Measurements from ENCODE around the gene DTNB.

The DTNB gene

DNA sequence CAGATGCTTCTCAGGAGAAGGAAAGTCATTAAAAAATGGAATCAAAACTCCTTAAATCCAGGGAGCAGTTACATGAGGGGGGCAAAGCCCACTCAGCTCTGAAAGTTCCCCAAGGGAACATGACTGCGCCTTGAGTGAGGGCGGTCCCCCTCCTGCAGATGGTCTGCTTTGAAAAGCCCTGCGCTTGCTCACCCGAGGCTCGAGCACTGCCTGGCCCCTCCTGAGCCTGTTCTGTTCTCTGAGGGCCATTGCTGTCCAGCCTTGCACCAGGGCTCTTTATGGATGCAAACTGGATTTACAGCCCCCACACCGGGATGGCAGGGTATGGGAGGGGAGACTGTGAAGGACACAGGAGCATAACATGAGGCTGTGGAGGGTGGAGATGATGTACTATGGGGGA, 293.8 kb downstream of the DTNB start:
- no peak for DNase-seq

DNA sequence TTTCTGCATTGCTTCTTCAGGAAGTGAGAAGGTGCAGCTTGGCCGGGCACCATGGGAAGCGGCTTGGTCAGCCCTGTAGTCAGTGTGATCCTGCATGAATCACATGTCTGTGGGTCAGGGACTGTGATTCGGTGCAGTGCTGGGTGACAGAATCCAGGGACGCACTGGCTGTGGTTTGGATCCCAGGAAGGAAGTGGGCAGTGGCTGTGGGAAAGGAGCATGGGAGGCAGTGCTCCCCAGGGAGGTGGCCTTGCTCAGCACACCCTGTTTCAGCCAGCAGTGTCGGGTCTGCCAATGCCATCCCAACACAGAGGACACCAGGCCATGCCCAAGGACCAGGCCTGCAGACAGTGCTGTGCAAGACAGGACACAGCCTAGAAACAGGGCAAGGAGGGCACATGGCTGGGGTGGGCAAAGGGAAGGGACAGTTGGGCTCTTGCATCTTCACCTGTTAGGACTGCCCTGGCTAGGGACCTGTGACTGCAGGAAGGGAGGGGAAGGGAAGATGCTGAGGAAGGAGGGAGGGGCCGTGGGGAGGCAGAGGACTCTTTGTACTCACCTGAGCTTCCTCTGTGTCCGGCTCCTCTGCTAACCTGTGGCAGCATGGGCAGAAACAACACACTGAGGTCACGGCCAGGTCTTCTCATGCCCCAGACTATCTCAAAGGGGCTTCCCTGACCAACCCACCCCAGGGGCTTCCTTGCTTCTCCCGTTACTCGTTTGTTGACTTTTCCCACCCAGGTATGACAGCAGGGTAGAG, 294.5 kb downstream of the DTNB start:
- DNase-seq, result no peak

DNA sequence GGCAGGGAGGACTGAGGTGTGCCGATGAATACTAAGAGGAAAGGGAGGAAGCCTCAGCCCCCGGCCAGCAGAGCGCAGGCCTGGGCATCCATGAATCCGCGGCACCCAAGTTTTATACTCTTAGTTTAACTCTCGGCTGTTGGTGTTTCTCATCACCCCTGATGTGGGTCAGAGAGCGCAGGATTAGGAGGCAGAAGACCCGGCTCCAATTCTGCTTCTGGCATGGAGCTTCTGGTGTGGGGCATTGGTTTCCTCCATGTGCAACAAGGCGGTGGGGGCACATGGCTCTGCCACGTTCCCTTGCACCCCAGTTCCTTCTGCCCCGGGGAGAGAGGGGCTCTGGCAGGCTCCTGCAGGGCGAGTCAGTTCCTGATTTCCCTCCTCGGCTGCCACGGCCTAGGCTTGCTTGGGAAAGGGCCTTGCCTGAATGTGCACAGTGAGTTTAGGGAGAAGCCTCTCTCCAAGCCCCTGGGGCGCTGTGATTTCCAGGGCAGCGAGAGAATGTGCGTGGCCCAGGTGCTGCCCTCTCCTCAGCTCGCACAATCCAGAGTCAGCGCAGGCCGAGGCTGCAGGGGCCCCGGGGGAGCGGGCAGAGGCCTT, 295.5 kb downstream of the DTNB start:
- no peak for DNase-seq

DNA sequence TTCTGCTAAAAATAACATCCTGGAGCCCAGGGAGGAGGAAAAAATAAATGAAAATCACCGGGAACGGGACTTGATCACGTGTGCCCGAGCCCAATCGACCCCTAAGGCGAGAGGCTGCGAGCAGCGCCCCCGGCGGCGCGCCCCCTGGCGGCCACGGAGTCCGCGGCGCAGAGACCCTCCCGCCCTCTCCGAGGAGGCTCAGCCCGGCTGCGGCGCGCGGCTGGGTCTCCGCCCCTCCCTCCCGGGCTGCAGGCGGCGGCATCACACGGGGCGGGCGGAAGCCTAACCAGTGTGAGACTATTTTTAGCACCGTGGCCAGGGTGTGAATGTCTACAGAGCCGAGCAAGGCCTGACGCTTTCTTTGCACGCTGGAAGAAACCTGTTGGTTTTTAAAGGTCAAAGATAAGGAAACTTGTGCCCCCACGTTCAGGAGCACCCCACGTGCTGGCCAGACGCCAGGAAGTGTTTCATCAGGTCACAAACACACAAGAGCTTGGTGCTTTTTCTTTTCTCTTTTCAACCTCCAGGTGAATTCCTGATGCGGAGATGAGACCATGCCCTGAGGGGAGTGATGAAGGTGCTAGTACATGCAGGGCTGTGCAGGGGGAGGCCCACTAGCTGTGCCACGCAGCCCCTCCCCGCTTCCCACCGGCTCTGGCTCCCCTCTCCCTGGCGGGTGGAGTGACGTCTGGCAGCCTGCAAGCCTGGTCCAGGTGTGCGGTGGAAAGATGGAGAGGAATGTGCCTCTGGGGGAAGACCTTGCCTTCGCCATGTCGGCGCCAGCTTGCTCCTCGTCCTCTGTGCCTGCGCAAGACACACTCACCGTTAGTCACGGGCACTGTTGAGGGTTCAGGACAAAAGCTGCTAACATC, 296.4 kb downstream of the DTNB start:
- DNase-seq, result peak; percentile 90

DNA sequence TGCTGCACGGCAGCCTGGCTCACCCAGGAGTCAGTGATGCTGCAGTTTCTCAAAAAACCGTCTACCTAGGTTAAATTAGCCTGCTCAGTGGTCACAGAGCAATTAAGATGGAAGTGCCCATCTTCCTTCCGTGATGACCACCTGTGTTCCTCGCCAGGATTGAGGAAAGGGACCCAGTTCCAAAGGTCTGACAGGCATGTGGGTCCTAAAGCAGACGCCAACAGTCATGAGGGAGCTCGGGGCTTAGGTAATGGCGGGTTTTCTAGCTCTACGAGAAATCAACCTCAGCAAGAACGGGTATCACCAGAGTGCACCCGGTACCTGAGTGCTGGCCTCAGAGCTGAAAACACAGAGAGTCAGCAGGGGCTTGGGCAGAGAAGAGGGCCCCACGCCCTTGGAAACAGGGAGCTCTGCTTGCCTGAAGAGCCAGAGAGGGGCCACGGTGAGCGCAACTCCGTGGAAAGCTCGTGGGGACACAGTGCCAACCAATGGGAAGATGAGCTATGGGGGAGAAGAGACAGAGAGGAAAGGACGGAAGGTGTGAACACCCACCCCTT, 297.3 kb downstream of the DTNB start:
- DNase-seq, result no peak

DNA sequence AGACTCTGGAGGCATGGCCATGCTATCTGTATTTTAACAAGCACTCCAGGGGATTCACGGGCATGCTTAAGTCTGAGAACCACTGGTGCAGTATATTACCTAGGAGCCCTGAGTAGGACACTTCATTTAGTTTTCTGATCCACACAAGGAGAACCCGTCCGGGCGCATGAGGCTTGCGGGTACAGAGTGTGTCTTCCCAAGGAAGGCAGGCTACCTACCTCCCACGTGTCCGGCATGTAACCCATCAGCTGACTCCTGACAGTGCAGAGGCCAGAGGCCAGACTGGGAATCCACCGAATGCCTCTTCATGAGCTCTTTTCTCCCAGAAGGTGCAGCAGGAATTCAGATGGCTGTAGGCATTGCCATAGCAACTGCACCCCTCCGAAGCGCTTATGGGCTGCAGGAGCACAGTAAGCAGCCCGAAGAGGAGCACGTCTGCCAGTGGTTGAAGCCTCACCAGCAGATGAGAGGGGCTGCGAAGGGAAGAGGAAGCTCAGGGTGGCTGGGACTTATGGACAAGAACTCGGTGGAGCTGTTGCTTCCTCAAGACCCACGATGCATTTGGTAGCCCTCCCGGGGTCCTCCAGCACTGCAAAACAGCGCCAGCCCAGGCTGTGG, 297.9 kb downstream of the DTNB start:
- DNase-seq, result no peak

DNA sequence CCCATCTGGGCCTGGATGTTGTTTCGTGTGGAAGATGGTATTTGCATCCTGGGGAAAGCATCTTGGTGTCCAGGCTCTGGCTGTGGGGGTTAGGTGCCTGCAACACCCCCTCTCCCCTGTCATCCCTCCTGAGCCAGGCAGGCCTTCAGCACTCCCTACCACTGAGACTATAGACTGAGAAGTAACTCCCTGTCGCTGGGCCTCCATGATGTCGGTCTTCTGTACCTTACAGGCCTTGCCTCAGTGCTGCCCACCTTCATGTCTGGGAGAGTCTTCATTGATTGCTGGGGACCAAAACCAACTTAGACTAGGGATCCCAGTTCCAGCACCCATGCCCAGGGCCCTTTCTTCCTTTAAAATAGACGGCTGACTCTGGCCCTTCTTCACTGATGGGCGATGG, 298.6 kb downstream of the DTNB start:
- no peak for DNase-seq

DNA sequence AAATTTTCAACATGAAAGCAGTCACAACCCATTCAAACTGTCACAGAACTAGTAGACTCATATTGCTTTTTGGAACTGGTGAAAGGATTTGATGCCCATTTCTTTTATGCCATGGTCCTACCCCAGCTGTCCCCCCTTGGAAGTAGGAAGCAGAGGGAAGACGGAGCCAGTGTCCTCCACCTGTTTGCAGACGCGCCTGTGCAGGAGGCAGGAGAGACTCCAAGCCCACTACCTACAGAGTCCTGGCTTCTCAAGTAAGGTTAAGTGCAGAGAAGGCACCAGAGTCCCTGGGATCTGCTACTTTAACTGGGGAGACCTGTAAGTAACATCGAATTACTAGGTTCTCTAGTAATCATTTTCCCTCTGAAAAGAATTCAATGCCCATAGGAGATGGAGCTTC, 299.0 kb downstream of the DTNB start:
- DNase-seq, result no peak

DNA sequence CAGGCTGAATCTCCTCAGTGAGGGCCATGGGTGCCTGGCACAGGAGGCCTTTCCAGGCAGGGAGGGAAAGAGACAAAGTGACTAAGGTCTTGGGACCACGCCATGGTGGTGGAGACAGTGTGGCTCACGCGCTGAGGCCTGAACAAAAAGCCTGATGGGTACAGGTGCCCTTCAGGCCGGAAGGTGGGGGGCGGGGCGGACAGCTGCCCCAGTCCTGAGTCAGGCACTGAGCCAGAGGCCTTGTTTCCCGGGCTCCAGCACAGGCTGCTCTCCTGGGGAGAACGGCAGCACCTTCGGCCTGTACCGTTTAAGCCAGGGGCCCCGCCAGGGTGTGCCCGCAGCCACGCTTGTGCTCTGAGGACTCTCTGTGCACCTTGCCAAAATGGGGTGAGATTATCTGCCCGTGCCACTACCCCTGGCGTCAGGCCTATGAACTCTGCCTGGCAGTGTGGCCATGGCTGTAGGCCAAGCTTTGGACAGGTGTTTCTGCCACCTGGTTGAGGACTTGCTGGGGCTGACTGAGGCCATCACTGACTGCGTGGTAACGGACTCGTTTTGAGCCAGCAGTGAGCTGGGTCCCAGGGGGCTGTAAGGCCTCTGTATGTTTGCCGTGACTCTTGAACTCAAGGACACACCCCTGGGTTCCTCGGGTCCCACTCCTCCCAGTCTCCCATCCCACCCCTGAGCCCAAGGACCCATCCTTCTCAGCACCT, 300.0 kb downstream of the DTNB start:
- no peak for DNase-seq

DNA sequence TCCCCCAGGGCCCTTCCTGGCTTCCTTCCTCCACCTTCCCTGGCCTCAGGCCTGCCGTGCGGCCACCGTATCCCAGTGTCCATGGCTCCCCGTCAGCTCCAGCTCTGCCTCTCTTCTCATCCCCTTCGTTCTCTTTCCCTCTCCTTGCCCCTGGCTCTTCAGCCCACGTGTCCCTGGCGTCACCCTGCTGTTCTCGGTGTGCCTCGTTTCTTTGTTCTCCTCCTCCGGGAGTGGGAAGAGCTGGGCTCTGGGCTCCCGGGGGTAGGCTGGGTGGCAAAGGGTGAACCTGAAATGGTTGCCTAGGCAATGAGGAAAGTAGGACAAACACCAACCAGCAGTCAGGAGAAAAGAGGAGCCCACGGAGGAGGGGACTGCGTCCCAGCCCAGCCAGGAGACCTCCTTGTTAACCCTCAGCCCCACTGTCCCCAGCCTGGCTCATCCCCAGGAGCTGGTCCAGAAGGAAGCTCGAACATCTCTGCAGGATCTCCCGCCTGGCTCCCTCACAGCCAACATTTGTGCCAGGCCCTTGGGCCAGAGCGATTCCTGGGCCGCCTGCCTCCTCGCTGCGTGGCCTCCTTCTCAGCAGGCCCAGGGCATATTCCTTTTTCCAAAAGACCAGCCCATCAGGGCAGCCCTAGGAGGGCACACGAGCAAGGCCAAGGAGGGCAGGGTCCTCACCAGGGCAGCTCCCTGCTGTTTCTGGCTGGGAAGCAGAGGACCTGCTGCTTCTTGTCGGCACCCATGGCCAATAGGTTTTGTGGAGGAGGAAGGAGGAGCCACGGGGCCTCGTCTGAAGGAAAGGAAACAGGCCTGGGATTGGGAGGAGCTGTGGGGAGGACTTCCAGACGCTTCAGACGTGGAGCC, 300.7 kb downstream of the DTNB start:
- no peak for DNase-seq

DNA sequence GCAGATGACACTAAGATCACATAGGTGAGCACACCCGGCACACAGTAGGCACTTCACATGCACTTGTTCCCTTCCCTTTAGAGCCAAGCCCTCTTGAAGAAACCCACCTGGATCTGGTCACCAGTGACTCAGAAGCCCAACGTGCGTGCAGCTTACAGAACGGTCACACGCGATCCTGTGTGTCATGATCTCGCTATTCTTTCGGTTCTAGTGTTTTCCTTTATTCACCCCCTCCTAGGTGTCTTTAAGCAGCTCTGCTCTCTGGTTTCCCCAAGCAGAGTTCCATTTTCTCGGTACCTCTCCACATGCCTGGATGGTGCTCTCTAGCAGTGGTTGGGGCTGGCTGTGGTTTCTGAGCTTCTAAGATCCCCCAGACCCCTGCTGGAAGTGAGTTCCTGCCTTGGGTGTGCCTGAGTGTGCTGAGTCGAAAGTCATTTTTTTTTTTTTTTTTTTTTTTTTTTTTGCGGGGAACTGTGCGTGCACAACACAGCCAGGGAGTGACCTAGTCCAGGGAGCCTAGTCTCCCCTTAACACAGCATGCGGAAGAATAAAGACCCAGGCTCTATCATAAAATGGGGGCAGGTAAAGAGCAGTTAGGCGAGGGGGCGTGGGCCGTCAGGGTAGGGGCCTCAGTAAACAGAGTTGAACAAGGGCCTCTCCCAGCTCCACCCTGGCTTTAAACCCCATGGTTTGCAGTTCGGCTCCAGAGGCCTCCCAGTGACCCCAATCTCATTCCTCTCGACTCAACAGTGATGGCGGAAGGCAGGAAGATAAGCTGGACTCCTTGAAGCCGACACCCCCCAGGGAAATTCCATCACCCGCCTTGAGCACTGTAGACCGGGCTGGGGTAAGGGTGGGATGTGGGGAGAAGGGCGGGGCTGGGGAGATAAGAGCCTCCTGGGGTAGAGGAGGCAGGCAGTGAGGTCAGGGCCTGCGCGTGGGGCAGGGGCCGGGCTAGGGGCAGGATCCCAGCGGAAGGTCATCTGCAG, 301.8 kb downstream of the DTNB start:
- DNase-seq, result no peak

DNA sequence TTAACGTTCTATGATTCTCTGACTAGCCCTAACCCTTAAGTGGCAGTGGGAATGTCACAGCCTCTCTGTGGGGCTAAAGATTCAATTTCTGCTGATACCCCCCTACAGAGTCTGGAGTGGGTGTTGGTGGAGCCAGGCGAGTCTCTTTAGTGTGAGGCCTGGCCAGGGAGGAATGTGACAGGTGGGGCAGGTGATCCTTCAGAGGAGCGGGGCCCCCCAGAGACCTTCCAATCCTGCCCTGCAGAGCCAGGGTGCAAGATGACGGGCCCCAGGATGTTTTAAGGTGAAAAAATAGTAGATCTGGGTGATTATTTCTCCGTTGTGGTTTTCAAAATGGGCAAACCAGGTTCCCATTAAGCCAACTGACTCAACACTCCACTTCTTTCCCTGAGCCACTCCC, 303.5 kb downstream of the DTNB start:
- DNase-seq, result no peak

DNA sequence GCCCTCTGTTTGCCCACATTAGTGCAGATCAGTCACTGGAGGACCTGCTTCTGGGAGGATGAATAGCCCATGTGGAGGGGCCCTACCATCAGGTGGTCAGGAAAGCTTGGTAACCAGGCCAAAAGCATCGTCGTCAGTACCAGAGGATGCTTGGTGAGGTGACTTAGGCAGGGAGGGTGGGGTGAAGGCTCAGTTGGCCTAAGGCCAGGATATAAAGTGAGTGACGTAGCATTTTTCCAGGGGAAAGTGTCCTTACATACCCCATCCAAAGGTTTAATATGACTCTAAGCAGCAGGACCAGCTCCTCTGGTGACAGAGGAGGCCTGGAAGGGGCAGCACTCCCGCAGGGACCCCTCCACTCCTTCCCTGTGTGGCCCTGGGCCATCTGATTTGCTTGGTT, 303.9 kb downstream of the DTNB start:
- no peak for DNase-seq

DNA sequence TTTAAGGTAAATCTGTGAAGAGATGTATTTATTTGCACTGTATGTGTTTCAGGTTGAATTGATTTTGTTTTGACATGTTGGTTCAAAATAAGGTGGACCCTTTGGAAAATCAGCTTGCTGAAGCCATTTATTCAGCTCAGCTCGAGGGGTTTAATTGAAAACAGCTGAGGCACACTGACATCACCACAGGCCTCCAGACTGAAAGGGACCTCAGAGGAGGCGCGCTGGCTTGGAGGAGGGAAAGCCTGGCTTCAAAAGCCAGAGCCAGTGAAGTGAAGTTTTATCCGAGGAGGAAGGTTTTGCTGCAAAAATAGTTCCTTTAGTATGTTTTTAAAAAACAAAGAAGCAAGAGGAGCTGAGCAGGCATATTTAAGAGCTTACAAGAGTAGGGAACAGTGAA, 304.7 kb downstream of the DTNB start:
- no peak for DNase-seq

DNA sequence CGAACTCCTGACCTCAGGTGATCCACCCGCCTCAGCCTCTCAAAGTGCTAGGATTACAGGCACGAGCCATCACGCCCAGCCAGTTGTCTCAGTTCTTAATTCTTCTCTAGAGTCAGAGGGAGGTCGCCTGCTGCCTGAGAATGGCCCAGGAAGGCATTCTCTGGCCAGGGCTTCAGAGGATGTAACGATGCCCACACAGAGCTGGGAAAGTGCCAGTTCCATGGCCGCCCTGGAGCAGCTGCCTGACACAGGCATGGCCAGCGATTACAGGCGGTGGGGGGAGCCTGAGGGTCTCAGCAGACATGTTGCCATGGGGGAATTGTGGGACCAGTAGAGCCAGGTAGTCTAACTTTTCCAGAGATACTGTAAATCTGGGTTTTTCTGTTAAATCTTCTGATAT, 306.1 kb downstream of the DTNB start:
- no peak for DNase-seq

DNA sequence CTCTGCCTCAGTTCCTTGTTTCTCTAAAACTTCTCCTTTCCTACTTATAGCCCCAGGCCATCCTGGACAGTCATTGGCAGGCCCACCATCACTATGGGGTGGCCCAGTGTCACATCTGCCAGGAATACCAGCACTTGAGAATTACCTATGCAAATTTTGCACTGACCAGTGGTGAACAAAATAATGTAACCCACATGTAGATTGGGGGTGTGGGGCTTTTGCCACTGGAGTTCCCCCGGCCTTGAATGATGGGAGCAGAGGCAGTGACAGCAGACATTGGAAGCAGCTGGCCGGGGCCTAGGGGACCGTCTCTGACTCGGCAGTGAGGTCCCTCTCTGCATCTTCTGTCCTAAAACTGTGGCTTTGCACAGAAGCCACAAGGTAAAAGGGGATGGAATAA, 306.7 kb downstream of the DTNB start:
- DNase-seq, result no peak

DNA sequence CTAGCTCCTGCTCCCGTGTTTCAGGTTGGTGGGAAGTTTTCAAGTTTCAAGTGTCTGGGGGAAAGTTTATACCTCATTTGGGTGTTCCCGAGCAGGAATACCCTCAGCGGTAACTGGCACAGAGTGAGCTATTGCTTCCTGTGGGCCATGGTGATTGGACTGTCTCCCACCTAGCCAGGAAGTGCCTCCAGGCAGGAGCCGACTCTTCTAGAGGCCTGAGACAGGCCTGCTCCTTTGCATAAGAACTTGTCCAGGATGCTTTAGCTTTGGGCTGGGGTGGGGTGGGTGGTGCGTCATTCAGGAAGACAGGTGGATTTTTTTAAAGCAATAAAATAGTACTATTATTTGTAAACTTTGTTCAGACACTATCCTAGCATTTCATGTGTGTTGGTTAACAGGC, 308.1 kb downstream of the DTNB start:
- DNase-seq, result no peak

DNA sequence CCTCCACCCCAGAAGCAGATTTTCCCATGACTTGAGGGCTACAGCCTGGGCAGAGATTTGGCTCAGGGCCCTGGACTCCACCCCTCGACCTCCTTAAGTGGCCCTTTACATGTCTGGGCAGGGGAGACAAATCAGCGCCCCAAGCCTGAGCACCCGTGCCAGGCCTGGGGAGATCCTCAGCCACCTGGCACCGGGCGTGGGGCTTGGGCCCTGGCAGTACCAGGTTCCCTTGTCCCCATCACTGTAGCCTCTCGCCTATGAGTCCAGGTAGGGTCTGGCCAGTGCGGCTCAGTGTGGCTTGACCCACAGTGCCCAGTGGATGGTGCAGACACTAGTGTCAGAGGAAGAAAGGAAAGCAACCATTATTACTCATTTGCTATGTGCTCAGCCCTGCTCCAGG, 309.6 kb downstream of the DTNB start:
- no peak for DNase-seq

DNA sequence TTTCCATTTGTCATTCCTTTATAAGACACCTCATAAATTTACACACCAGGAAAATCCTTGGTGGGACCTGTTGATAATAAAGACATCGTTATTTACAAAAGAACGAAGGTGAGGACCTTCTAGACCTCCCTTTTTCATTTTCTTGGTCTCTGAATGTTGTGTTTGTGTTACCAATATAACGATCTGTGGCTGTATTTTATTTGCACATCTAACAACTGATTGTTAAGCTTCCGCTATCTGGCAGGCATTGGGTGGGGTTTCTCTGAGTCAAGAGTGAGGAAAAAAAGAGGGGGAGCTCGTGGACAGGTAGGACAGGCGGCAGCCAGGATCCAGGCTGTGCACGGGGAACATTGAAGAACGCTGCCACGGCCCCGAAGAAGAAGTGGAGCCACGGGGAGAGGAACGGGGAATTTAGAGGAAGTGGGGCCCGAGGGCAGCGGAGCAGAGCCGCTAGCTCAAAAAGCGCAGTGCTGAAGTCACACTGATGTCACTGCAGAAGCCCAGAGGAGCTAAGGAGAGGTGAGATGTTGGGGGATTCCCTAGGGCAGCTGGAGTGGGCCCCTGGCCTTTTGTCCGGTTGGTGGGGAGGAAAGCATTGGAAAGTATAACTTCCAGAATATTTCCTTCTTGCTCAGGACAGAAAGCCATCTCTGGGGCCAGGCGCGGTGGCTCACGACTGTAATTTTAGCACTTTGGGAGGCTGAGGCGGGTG, 310.8 kb downstream of the DTNB start:
- DNase-seq, result peak; percentile 52
